HG02840 (cell line): Measurements from ENCODE around the gene DPYD.

Source experiments
- ATAC-seq: cut with Tn5 transposase; IDR thresholded peaks from one replicate; pipeline ENCODE4 v1.9.1; 2021; ENCODE audit warnings: mild to moderate bottlenecking, moderate library complexity, moderate number of reproducible peaks; ENCODE audit not compliant: unreplicated experiment, low FRiP score

The DPYD gene

GRCh38 chr1:97796711-97797110 lies 124.1 kb downstream of the DPYD start:
- no peak for ATAC-seq

GRCh38 chr1:97792655-97793054 lies 128.2 kb downstream of the DPYD start:
- no peak for ATAC-seq

- ATAC-seq: no peak
Observed at GRCh38 chr1:97791251-97791650, 129.6 kb downstream of the DPYD start.

GRCh38 chr1:97787231-97787630 lies 133.6 kb downstream of the DPYD start:
- ATAC-seq: no peak

- ATAC-seq: no peak
Observed at GRCh38 chr1:97784661-97785060, 136.2 kb downstream of the DPYD start.

- ATAC-seq: no peak
Observed at GRCh38 chr1:97783751-97784150, 137.1 kb downstream of the DPYD start.

GRCh38 chr1:97781762-97782337 lies 139.0 kb downstream of the DPYD start:
- ATAC-seq: no peak

GRCh38 chr1:97780884-97781283 lies 139.9 kb downstream of the DPYD start:
- no peak for ATAC-seq

GRCh38 chr1:97778718-97779117 lies 142.1 kb downstream of the DPYD start:
- ATAC-seq: no peak

- ATAC-seq: no peak
Observed at GRCh38 chr1:97770376-97770775, 150.5 kb downstream of the DPYD start.

- no peak for ATAC-seq
Observed at GRCh38 chr1:97767381-97767780, 153.5 kb downstream of the DPYD start.

- no peak for ATAC-seq
Observed at GRCh38 chr1:97764991-97765390, 155.8 kb downstream of the DPYD start.

GRCh38 chr1:97761637-97762036 lies 159.2 kb downstream of the DPYD start:
- no peak for ATAC-seq

- no peak for ATAC-seq
Observed at GRCh38 chr1:97759078-97759477, 161.8 kb downstream of the DPYD start.

- no peak for ATAC-seq
Observed at GRCh38 chr1:97758541-97759057, 162.2 kb downstream of the DPYD start.

GRCh38 chr1:97745912-97746311 lies 174.9 kb downstream of the DPYD start:
- no peak for ATAC-seq

- ATAC-seq: no peak
Observed at GRCh38 chr1:97744977-97745376, 175.9 kb downstream of the DPYD start.

GRCh38 chr1:97743129-97743528 lies 177.7 kb downstream of the DPYD start:
- ATAC-seq: no peak

- ATAC-seq: no peak
Observed at GRCh38 chr1:97740891-97741290, 179.9 kb downstream of the DPYD start.

- ATAC-seq: no peak
Observed at GRCh38 chr1:97739596-97740103, 181.2 kb downstream of the DPYD start.

- ATAC-seq: no peak
Observed at GRCh38 chr1:97738270-97738669, 182.6 kb downstream of the DPYD start.

GRCh38 chr1:97730271-97730670 lies 190.6 kb downstream of the DPYD start:
- ATAC-seq: no peak

- no peak for ATAC-seq
Observed at GRCh38 chr1:97728436-97728835, 192.4 kb downstream of the DPYD start.
